Measurements from ENCODE around the gene TUT4.

Gene TUT4

DNA sequence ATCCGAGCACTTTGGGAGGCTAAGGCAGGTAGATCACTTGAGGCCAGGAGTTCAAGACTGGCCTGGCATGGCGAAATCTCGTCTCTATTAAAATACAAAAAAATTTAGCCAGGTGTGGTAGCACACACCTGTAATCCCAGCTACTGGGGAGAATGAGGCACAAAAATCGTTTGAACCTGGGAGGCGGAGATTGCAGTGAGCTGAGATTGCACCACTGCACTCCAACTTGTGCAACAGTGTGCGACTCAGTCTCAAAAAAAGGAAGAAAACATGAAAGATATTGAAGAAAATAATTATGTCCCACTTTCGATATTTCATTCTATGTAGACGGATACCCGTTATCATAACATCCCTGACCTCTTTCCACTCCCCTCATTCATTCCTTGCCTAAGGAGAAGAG lies 19.2 kb downstream of the TUT4 start:
- DNase-seq (ENCODE audit: low read depth) = no peak

DNA sequence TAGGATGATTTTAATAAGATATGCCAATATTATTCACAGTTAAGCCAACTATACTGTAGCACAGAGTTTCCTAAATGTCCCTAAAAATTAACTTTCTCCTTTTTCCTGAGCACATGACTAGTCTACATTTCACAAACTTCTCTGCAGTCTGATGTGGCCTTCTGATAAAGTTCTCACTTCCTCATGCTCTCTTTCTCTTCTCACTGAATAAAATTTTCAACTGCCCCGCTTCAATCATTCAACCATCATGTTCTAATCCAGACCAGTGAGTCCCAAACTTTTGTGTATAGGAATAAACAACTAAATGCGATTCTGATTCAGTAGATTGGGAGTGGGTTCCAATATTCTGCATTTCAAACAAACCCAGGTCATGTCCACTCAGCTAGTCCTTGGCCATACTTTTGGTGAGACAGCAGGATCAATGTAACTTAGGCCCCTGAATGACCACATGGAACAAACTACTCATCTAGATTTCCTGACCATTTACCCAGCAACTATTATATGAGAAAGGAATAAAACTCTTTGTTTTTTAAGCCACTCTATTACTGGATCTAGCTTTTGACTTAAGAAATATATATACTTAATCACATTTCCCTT lies 20.1 kb downstream of the TUT4 start:
- no peak for DNase-seq (ENCODE audit: low read depth)

DNA sequence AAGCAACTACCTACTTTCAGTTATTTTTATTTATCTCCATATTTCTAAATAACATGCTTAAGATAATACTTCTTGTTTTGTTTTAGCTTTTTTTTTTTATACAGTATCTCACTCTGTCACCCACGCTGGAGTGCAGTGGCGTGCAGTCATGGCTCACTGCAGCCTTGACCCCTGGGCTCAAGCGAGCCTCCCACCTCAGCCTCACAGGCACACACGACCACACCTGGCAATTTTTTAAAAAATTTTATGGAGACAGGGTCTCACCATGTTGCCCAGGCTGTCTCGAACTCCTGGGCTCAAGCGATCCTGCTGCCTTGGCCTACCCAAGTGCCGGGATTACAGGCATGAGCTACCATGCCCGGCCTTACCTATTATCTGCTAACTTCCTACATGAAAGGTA lies 20.6 kb downstream of the TUT4 start:
- DNase-seq (ENCODE audit: low read depth) = no peak

DNA sequence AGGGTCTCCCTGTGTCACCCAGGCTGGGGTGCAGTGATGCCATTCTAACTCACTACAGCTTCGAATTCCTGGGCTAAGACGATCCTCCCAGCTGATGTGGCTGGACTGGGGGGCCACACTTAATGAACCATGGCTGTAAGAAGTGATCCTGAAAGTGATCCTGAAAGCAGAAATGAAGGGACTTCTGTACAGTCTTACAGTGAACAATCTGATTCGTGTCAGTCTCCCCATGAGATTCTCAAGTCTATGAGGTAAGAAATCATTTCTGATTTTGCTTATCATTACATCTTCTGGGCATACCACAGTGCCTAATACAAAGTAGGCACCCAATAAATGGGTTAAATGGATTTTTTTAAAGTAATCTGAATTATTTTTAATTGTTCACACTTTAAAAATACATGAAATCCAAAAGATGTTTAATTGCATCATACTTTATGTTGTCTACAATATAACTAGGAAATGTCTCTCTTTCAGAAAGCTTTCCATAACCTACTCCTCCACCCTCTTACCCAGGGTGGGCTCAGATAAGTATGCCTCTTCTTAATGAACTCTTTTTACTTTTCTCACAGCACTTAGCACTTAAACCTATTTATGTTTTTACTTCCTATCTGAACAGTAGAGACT lies 21.5 kb downstream of the TUT4 start:
- DNase-seq (ENCODE audit: low read depth) = no peak

DNA sequence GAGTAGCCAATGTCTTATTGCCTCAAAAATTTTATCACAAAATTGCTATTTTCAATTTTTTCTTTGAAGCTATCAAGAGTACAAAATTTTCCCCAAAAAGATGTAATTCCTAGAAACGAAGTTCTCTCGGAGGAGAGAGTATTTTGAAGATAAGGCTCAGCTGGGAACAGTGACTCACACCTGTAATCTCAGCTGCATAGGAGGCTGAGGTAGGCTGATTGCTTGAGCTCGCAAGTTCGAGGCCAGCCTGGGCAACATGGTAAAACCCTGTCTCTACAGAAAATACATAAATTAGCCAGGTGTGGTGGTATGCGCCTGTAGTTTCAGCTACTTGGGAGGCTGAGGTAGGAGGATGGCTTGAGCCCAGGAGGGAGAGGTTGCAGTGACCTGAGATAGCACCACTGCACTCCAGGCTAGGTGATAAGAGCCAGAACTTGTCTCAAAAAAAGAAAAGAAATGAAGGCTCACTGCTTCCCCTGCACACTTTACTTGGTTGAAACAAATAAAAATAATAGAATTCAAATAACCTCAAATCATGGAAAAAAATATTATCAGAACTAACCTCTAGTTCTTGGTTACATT lies 22.2 kb downstream of the TUT4 start:
- no peak for DNase-seq (ENCODE audit: low read depth)

DNA sequence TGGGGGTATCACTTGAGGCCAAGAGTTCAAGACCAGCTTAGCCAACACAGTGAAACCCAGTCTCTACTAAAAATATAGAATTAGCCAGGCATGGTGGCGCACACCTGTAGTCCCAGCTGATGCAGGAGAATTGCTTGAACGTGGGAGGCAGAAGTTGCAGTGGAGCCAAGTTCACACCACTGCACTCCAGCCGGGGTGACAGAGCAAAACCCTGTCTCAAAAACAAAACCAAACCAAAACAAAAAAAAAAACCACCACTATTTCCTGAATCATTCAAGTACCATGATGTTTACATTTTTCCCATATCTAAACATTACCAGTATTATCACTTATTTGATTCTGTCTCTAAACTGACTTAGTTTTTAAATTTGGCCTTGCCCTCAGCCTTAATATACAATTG lies 29.5 kb downstream of the TUT4 start:
- no peak for DNase-seq (ENCODE audit: low read depth)

DNA sequence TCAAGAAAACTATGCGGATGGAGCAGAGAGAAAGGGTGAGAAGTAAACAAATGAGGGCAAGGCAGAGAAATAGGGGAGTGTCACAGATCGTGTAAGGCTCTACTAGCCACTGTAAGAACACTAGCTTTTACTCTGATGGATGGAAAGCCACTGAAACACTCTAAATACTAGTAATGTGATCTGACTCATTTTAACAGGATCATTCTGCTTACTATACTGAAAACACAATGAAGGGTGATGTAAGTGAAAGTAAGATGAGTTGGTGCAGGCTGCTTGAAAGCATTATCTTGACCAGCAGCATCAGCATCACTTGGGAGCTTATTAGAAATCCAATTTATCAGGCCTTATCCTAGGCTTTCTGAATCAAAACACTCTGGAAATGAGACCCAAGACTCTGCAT lies 32.7 kb downstream of the TUT4 start:
- peak; percentile 26 for DNase-seq (ENCODE audit: low read depth)

DNA sequence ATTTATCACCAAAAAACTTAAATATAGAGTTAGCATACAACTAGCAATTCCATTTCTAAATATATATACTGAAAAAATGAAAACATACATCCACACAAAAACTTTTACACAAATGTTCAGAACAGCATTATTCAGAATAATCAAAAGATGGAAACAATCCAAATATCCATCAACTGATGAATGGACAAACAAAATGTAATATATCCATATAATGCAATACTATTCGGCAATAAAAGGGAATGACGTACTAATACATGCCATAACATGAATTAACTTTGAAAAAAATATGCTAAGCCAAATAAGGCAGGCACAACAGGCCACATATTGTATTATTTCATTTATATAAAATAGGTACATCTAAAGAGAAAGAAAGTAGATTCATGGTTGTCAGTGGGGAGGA lies 33.9 kb downstream of the TUT4 start:
- no peak for DNase-seq (ENCODE audit: low read depth)

DNA sequence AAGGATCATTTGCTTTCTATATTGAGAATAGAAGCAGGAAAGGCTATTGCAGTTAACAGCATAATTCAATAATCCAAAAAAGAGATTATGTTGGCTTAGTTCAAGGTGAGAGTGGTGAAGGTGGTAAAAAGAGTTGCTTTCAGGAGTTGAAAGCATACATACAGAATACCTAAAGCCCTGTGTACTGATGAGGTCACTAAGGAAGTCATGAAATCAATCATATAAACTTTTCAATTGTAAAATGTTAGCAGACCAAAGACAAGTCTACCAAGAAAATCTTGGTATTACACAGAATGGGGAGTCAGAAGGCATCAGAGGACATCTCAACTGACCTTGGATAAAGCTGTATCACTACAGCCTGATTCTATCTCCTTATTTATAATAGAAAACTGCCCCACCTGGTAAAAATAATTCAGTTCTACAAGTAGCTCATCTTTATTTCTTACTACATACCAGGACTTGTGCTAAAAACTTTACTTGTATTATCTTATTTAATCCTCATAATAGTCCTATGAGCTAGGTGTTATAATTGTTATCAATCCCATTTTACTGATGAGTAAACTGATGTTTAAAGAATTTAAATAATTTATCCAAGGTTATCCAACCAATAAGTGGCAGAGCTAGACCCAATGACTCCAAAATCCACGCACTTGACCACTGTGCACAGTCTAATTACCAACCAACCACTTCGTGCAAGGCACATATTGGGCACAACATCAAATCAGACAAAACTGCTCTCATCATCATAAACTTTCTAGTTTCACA lies 40.9 kb downstream of the TUT4 start:
- no peak for DNase-seq (ENCODE audit: low read depth)

DNA sequence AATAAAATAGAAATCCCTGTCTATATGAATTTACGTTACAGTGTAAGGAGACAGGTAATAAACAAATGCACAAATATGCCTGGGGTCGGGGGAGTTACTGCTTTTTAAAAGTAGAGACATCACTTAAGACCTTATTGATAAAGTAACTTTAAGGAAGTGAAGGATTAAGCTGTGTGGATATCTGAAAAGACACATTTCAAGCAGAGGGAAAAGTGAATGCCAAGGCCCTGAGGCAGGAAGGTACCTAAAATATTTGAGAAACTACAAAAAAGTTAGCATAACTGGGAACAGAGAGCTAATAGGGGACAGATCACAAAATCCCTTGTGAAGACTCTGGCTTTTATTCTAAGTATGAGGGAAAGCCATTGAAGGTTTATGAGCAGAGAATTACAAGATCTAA lies 41.5 kb downstream of the TUT4 start:
- DNase-seq (ENCODE audit: low read depth) = no peak

DNA sequence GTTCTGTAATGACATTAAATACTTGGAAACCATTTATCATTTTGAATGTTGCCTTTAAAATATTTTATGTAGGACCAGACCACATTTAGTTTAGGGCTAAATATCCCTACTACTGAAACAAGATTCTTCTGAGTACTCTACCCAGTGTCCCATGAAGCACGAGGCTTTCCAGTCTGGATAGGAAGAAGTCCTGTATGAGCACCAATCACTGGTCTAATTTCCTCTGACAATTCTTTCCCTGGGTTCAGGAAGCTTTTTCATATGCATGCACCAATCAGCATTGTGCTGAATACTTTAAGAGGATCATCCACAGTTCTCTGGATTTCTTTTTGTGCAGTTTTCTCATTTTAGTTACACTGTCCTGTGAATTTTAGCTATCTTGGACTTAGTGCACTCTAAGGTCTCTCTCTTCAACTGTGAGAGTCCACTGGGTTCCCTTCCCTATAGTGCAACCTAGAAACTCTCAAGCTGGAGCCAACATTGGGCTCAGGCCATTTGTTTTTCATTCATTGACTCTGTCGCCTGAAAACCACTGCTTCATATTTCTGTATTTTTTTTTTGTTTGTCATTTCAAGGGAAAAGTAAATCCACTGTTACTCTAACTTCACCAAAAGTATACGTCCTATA lies 45.9 kb downstream of the TUT4 start:
- no peak for DNase-seq (ENCODE audit: low read depth)

DNA sequence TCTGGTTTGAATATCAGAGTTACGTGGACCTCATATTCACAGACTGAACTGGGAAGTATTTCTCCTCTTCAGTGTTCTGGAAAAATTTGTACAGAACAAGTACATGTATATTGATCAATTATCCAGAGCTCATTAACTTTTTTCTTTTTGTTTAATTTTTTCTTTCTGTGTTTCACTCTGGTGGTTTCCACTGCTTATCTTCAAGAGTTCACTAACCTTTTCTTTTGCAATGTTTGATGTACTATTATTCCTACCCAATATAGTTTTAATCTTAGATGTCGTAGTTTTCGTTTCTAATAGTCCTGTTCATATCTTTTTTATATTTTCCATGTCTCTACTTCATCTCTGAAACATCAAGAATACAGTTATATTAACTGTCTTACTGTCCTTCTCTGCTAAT lies 46.5 kb downstream of the TUT4 start:
- no peak for DNase-seq (ENCODE audit: low read depth)

DNA sequence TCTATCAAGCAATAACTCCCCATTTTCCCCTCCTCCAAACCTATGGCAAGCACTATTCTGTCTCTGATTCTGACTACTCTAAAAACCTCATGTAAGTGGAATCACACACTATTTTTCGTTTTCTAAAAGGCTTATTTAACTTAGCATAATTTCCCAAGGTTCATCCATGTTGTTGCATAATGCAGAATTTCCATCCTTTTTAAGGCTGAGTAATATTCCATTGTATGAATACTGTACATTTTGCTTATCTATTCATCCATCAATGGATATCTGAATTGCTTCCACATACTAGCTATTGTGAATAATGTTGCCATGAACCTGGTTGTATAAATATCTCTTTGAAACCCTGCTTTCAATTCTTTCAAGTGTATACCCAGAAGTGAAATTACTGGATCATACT lies 48.2 kb downstream of the TUT4 start:
- DNase-seq (ENCODE audit: low read depth) = no peak

DNA sequence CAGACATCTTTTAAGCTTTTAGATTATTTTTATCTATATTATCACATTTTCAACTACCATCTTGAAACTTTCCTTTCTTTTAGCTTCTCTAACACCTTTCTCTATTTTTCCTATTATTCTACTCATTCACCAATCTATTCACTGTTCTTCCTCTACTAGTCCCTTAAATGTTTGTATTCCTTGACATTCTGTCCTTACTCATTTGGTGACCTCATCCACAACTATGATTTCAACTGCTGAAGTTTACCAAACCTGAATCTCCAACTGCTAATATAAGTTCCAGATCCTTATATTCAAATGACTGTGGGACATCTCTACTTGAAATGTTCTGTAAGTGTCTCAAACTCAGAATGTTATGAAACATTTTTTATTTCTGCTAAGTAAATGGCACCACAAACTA lies 49.2 kb downstream of the TUT4 start:
- DNase-seq (ENCODE audit: low read depth) = no peak

DNA sequence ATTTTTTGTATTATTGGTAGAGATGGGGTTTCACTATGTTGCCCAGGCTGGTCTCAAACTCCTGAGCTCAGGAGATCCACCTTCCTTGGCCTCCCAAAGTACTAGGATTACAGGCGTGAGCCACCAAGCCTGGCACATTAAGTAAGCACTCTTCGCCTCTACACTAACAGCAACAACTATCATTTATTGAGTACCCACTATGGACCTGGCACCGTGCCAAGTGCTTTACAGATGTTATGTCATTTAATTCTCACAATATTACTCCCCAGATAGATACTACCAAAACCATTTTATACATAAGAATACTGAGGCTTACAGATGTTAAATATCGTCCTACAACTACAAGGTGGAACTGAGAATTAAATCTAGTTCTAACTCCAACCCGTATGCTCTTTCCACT lies 50.1 kb downstream of the TUT4 start:
- DNase-seq (ENCODE audit: low read depth) = no peak

DNA sequence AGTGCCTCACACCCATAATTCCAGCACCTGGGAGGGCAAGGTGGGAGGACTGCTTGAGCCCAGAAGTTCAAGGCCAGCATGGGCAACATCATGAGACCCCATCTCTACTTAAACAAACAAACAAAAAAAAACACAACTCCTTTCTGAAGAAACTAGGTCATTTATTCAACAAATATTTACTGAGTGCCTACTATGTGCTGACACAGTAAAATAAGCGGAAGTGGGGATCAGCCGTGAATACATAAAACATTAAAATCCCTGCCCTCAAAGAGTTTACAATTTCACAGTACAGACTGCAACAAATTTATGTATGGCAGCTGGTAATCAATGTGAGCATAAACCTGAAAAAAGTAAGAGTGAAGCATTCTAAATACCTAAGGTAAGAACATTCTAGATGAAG lies 65.3 kb downstream of the TUT4 start:
- no peak for DNase-seq (ENCODE audit: low read depth)

DNA sequence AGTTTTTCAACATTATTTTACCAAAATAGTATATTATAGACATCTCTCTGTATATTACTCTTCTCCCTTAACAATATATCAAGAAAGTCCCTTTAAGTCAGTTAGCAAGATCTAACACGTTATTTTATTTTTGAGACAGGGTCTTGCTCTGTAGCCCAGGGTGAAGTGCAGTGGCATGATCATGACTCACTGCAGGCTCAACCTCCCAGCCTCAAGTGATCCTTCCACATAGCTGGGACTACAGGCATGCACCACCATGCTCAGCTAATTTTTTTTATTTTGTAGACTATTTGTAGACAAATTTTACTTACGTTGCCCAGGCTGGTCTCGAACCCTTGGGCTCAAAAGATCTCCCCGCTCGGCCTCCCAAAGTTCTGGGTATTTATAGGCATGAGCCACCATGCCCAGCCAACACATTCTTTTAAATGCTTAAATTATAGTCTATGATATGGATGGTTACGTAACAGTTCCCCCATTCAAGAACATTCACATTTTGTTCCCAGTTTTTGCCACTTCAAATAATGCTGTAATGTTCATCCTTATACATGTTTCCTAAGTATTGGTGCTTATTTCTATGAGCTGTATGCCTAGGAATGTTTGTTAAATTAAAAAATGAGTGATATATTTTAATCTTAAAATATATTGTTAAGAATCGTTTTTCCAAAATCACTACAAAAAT lies 70.4 kb downstream of the TUT4 start:
- DNase-seq (ENCODE audit: low read depth) = no peak

DNA sequence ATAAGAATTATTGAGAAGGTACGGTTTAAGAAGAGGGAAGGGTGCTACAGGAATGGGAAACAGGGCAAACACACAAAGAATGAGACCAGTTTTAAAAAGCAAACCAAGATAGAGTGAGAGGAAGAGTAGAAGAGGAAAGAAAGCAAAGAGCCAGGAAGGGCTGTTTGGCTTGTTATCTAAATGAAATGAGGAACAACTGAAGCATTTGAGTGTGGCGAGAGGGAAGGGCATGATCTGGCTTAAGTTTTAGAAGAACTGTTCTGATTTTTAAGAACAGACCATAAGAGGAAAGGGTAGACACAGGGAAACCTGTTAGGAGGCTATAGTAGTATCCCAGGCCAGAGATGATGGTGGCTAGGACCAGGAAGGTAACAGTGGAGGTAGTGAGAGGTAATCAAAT lies 73.8 kb downstream of the TUT4 start:
- DNase-seq (ENCODE audit: low read depth) = no peak

DNA sequence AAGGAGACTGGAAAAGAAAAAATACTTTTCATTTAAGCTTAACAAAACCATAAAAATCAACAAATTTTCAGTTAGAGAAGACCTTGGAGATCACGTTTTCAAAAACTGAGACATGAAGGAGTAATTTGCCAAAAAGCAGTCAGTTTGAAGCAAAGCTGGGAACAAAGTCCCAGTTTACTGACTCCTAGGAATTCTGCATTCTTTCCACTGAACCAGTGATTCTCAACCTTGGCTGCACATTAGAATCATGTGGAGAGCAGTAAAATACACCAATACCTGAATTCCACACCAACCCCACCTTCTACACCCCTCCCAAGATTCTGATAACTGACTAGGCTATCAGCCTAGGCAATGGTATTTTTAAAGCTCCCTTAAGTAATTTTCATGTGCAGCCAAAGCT lies 75.0 kb downstream of the TUT4 start:
- DNase-seq (ENCODE audit: low read depth) = no peak

DNA sequence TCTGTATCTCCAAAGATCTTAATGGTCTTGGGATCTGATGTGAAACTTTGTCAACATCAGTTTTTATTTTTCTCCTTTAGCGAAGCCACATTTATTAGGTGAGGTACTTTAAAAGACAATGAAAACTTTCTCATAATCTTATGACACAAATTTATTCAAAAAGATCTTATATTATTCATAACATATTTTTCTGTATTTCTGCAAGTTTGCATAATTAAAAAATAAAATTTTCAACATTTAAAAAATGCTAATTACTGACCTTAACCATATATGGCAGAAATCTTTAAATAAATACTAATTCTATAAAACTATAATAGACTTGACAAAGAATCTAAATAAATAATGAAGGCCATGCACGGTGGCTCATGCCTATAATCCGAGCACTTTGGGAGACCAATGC lies 75.9 kb downstream of the TUT4 start:
- DNase-seq (ENCODE audit: low read depth) = no peak

DNA sequence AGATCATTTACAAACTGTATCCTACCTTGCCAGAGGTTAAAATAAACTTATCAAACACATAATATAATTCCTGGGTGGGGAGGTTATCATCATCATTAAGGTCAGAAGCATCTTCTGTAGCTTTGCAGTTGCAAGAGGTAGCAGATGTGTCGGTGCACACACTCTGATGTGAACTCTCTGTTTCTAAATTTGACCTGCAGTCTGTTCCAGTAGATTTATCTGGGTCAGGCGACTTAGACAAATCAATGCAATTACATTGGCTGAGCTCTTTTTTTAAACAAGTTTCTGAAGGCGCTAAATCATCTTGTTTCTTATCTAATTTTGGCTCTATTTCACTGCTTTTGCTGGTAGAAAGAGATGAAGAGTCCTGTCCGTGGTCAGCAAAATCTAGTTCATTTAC lies 78.1 kb downstream of the TUT4 start:
- no peak for DNase-seq (ENCODE audit: low read depth)

DNA sequence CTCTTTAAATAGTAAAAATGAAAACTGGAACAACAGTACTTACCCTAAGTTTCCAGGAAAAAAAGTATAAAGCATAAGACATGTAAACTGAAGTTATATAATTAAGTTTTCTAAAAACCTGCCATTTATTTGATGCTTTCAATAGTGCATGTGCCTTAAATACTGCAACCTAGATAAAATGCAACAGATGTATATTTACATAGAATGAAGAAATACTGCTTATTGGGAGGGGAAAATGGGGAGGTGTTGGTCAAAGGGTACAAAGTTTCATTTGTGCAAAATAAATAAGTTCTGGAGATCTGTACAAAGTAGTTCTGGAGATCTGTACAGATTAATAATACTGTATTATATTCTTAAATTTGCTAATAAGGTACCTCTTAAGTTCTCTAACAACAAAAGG lies 79.9 kb downstream of the TUT4 start:
- DNase-seq (ENCODE audit: low read depth) = no peak
